RWPE1 (cell line): ENCODE results near the gene AFF2.

Source experiments
- CTCF ChIA-PET: fragments of 350-600 bp; sonication (Branson Sonifier 250); formaldehyde crosslinking; extraction: SDS; loops from one replicate; lab custom pipeline; 2021; lab: Yijun Ruan, JAX
- POLR2A ChIA-PET: fragments of 400-600 bp; formaldehyde crosslinking; extraction: SDS; loops from one replicate; lab custom pipeline; 2020; ENCODE audit warnings: antibody characterized with exemption; ENCODE audit not compliant: low non-redundant PET; lab: Yijun Ruan, JAX
- DNase-seq: peaks from one replicate; pipeline ENCODE4 v3.0.0; 2012; ENCODE audit warnings: low spot score
- H3K27ac ChIP-seq: fragments of 450-650 bp; 2 replicates; pipeline ENCODE4 v1.5.1; 2017
- TF ChIP-seq, protein P1 (sequence below): fragments of 450-650 bp; conservative IDR thresholded peaks from 2 replicates; pipeline ENCODE4 v1.5.1; 2017; ENCODE audit warnings: low read depth, mild to moderate bottlenecking

AFF2 gene

DNA sequence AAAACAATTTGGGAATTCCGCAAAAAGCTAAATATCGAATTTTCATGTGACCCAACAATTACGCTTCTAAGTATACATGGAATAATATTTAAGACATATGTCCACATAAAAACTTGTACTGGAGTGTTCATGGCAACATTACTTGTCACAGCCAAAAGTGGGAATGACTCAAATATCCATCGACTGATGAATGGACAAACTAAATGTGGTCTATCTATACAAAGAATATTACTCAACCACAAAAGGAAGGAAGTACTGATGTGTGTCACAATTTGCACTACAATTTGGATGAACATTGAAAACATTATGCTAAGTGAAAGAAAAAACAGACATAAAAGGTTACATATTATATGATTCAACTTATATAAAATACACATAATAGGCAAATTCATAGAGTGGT is 71.9 kb downstream of the AFF2 start:
- no peak for DNase-seq
- H3K27ac ChIP-seq = no peak overlapping the region
- POLR2A ChIA-PET = no interaction called here
- TF ChIP-seq, protein P1, sequence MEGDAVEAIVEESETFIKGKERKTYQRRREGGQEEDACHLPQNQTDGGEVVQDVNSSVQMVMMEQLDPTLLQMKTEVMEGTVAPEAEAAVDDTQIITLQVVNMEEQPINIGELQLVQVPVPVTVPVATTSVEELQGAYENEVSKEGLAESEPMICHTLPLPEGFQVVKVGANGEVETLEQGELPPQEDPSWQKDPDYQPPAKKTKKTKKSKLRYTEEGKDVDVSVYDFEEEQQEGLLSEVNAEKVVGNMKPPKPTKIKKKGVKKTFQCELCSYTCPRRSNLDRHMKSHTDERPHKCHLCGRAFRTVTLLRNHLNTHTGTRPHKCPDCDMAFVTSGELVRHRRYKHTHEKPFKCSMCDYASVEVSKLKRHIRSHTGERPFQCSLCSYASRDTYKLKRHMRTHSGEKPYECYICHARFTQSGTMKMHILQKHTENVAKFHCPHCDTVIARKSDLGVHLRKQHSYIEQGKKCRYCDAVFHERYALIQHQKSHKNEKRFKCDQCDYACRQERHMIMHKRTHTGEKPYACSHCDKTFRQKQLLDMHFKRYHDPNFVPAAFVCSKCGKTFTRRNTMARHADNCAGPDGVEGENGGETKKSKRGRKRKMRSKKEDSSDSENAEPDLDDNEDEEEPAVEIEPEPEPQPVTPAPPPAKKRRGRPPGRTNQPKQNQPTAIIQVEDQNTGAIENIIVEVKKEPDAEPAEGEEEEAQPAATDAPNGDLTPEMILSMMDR = no peak
- CTCF ChIA-PET = no interaction called here

GRCh38 chrX:148573119-148573518 is 72.7 kb downstream of the AFF2 start:
- ChIA-PET CTCF (no interaction called here), POLR2A (no interaction called here)
- TF ChIP-seq, protein P1 = no peak
- no peak overlapping the region for H3K27ac ChIP-seq
- no peak for DNase-seq

GRCh38 chrX:148574237-148574973 is 74.0 kb downstream of the AFF2 start:
- DNase-seq = no peak
- CTCF ChIA-PET = interaction anchor here (0.6 kb wide), 1 partner anchor 190 kb away, joined by 3 read pairs; no protein-coding TSS in a partner anchor

GRCh38 chrX:148576396-148576795 is 76.0 kb downstream of the AFF2 start:
- TF ChIP-seq, protein P1 = no peak
- ChIA-PET CTCF (no interaction called here), POLR2A (no interaction called here)
- no peak overlapping the region for H3K27ac ChIP-seq
- no peak for DNase-seq

More at GRCh38 chrX:148574237-148574973, 74.0 kb downstream of the AFF2 start:
- H3K27ac ChIP-seq = no peak overlapping the region
- POLR2A ChIA-PET = no interaction called here
- TF ChIP-seq, protein P1 = no peak

GRCh38 chrX:148577741-148578140 is 77.3 kb downstream of the AFF2 start:
- POLR2A ChIA-PET = no interaction called here
- TF ChIP-seq, protein P1 = no peak
- no peak overlapping the region for H3K27ac ChIP-seq
- DNase-seq = no peak
- CTCF ChIA-PET = no interaction called here

DNA sequence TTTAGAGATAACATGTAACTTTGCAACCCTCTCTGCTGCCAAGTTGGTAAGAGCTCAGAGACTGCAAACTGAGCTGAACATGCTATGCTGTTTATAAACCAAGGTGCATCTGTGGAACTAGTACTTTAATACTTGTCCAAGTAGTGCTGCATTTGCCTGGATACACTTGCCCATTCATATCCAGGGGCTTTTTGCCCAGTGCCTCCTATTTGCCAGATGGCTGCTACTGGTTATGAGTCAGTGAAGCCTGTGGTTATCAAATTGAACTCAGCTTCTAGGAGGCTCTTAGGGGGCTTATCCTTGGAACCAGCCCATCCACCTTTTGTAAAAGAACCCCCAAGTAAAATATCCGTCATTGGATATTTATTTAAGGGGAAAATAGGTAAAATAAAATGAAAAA is 79.6 kb downstream of the AFF2 start:
- DNase-seq = no peak
- CTCF ChIA-PET = no interaction called here
- TF ChIP-seq, protein P1 = no peak
- POLR2A ChIA-PET = no interaction called here
- no peak overlapping the region for H3K27ac ChIP-seq
